Stimulated activated CD4-positive, alpha-beta T cell treated with anti-CD3 and anti-CD28 coated beads, Interleukin-15, amount 100 ng/mL, for 48 hours (primary cell): ENCODE measurements around the gene ROGDI.

Experiments used
- DNase-seq, 2 donors: peaks; one replicate each; pipeline ENCODE4 v3.0.0-alpha.2; 2020; ENCODE audit warnings: low read depth in 2 of 2

ROGDI gene, protein sequence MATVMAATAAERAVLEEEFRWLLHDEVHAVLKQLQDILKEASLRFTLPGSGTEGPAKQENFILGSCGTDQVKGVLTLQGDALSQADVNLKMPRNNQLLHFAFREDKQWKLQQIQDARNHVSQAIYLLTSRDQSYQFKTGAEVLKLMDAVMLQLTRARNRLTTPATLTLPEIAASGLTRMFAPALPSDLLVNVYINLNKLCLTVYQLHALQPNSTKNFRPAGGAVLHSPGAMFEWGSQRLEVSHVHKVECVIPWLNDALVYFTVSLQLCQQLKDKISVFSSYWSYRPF

DNA sequence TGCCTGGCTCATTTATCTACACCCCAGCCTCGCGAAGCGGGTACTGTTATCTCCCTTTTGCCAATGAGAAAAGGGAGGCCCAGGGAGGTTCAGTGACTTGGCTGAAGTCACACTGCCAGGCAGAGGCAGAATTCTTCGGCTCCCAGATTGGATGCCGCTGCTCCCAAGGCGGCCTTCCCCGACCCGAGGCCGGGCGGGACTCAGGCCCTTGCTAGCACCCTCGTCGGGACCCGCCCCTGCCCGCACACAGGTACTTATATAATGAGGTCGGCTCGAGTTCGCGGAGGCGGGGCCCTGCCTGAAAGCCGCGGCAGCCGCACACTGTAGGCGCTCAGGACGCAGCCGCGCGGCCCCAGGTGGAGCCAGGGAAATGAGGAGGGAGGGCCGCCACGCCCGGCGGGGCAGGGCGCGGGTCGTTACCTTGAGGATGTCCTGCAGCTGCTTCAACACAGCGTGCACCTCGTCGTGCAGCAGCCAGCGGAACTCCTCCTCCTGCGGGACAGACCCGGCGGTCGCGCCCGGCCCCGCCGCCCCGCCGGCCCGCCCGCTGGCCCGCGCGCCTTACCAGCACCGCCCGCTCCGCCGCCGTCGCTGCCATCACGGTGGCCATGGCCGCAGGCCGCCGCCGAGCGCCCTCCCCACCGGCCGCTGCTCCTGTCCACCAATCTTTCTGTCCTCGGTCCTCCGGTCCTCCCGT lies at the start of gene ROGDI:
TSS of gene ROGDI (minus strand) at position 672 of the 697 bp plus-strand sequence. CDS start at position 610, 62 bp downstream.
- DNase-seq = peak; percentile 41 to 57

GRCh38 chr16:4850211-4850610 lies 47.8 kb upstream of the ROGDI start:
- DNase-seq = no peak

- peak in 1 of 2 donors; percentile 8 for DNase-seq
These were observed 45.5 kb upstream of the ROGDI start for GRCh38 chr16:4847774-4848587.

GRCh38 chr16:4846901-4847773 lies 44.7 kb upstream of the ROGDI start, which contains the start of the genes GLYR1 and UBN1:
TSS of gene GLYR1 (minus strand) at chr16:4847288. CDS start at chr16:4847265, 23 bp downstream.
TSS of gene UBN1 (plus strand) at chr16:4847481. CDS start at chr16:4852918, 5,437 bp downstream.
- peak; percentile 99 to 100 for DNase-seq

DNA sequence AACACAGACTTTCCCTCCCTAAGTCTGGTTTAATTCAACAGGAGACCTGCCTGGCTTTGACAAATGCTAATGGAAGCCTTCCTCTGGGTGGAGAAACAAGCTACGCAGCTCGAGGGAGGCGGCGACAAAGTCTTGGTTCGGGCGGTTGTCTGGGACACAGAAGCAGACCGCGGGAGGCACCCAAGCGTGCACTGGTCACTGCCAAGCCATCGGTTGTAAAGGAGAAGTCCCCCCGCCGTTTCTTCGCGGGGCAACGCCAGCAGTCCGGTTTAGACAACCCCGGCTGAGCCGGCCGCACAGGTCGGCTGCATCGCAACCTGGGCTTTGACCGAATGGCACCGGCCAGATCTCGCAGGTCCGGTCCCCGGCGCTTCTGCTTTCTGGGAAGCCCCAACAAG lies 44.1 kb upstream of the ROGDI start:
- peak in 1 of 2 donors; percentile 16 for DNase-seq

DNA sequence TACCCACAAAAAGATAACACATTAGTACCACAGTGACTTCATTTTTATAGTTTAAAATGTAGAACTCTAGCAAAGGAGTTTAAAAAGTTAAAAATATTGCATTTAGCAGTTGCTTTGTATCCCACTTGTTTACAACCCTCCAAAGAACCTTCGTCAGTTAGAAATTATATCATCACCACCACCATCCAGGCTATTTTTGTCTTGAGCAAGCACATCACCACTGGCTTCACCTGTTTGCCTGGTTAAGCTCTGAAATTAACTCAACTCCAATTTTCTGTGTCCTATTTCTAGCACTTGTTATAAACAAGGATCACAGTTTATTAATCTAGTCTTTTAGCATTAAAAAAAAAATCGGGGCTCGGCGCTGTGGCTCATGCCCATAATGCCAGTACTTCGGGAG lies 38.6 kb upstream of the ROGDI start:
- no peak for DNase-seq

GRCh38 chr16:4839942-4840341 lies 37.5 kb upstream of the ROGDI start:
- DNase-seq = no peak

DNA sequence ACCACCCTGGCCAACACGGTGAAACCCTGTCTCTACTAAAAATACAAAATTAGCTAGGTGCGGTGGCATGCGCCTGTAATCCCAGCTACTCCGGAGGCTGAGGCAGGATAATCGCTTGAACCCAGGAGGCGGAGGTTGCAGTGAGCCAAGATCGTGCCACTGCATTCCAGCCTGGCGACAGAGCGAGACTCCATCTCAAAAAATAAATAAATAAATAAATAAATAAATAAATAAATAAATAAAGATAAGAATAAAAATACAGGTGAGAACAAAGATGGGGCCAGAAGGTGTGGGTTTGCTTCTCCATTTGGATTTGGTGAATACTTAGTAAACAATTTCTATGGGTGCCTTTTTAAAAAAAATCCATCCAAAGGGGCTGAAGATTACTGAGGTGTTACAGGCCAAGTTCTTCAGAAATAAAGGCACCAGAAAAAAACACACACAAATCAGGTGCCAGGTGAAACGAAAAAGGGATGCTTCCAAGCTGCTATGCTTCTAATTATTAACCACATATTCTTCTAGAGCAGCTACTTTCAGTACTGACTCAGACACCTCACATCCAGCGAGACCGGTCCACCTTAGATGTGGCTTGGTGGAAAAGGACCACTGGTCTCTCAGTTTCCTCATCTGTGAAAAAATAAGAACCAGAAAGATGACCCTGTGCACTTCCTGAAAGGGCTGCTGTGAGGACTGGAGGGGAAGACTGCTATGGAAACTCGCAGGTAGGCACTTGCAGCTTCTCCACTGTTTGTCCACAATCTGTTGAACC lies 35.5 kb upstream of the ROGDI start:
- no peak for DNase-seq

DNA sequence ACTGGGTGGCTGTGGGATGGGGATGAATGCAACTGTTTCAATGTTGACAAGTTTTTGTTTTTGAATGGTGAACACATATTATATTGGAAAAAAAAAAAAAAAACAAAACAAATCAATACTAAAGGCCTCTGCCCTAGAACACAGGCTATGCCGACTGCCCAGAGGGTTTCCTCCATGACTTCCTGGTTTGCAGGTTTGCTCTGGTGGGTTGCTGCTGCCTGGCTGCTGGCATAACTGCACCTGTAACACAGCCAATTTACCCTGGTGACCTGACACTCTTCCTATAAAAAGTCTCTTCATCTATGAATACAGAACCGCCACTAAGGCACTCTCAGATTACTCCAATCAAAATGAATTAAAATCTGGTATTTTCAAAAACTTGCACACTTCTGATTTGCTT lies 34.3 kb upstream of the ROGDI start:
- DNase-seq = no peak

- DNase-seq = no peak
These were observed 31.2 kb upstream of the ROGDI start for GRCh38 chr16:4833584-4833983.

GRCh38 chr16:4832698-4833343 lies 30.4 kb upstream of the ROGDI start:
- DNase-seq = no peak

GRCh38 chr16:4831616-4832015 lies 29.2 kb upstream of the ROGDI start:
- DNase-seq = no peak

DNA sequence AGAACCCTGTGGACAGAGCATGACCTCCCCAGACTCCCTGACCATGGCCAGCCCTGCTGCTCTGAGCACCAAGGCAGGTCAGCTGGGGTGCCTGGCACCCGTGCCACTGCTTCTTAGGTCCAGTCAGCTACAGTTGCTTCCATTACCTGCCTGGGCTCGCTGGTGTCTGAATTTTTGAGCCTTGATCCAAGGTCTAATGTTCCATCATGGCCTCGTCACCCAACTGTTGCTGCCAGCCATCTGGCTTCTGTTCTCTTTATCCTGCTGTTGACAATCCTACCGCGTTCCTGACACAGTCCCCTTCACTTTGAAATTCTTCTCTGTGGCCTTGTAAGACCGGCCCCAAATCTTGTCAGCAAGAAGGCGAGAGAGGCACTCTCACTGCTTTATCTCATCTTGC lies 28.0 kb upstream of the ROGDI start:
- no peak for DNase-seq

DNA sequence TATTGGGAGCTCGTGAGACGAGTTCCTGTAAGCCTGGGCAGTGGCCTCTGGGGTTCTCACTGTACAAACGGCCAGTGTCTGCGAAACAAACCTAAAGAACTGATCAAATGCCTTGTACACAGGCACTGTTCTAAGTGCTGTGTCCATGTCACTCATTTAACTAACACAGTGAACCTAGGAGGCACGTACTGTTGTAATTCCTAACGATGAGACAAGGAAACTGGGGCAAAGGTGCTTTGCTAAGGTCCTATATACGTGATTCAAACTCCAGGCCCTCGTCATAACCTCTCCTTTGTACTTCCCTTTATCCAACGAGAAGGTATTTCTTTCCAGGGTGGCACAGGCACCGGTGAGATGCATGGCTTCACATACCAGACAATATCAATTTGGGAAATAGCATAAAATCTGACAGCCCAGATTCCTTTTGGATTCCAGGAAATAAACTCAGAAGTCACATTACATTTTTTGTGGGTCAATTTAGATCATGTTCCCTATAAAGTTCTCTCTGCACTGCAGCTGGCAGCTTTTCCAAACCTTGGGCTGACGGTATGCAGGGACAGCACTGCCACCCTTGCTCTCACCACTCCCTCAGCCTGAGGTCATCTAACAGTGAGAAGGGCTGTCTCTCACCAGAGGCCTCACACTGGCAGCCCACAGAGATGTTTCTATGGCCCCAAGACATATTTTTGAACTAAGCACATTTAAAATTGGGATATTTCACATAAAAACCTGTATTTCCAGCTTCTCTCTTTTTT lies 26.3 kb upstream of the ROGDI start:
- no peak for DNase-seq

GRCh38 chr16:4826980-4827379 lies 24.5 kb upstream of the ROGDI start:
- no peak for DNase-seq

- DNase-seq = no peak
These were observed 24.1 kb upstream of the ROGDI start for GRCh38 chr16:4826526-4826925.

DNA sequence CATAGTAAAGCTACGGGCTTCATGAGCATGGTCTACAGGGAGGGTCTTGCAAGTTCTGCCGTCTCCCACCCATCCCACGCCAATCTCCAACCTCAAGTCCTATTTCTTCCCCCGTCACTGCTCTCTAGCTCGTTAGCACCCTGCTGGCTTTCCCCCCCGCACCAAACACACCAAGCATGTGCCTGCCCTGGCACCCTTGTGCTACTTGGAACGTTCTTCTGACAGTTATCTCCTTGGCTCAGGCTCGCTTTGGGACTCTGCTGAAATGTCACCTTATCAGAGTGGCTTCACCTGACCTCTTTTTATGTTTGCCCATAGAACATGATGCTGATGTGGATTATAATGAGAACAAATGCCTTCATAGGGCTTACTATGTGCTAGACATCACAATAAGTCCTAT lies 22.8 kb upstream of the ROGDI start:
- no peak for DNase-seq

DNA sequence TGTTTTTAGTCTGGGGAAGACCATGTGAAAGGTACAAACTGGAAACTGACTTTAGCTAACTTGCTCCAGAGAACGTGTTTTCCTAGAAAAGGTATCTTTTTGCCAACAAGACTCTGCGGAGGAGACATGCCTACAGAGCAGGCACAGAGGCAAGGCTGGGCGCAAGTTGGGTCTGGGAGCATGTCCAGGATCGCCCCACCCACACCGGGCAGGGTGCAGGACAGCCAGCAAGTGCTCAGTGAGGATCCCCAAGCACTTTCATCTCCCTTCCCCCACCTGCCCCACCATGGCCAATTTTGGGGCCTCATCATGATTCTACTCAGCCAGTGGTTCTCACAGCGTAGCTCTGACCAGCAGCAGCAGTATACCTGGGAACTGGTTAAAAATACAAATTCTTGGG lies 18.2 kb upstream of the ROGDI start:
- no peak for DNase-seq

DNA sequence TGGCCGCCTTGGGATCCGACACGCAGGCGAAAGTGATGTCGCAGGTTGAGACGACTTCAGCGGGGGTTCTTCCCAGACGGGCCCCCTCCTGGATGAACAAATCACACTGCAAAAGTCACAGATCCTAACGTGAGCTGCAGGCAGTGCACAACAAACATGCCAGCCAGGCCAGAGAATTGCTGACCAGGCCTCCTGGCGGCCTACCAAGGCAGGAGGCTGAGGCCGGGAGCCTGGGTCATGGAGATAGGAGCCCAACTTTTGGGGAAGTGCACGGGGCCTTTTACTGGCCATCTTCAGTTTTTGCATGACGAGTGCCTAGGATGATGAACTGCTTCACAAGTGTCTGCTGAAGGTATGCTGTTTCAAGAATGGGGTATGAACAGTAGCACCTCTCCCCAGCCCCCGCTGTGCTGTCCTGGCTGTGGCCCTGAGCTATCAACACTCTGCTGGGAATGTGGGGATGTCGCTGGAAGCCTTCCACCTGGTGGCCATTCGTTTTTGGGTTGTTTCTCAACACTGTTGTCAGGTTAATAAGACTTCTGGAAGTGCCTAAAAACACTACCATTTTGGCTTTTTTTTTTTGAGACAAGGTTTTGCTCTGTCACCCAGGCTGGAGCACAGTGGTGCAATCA lies 12.2 kb upstream of the ROGDI start:
- DNase-seq = no peak
